Left forelimb (tissue), 1 donor: ENCODE results near the gene CDKL4.
"Not testable (repeated sequence)": the region's sequence is repeated elsewhere in the genome, so short reads cannot be mapped to it uniquely, and the experiment has no call there.

Experiments used
- DNase-seq: peaks from one replicate; pipeline ENCODE4 v3.0.0-alpha.2; 2018; ENCODE audit warnings: low spot score

The CDKL4 gene

DNA sequence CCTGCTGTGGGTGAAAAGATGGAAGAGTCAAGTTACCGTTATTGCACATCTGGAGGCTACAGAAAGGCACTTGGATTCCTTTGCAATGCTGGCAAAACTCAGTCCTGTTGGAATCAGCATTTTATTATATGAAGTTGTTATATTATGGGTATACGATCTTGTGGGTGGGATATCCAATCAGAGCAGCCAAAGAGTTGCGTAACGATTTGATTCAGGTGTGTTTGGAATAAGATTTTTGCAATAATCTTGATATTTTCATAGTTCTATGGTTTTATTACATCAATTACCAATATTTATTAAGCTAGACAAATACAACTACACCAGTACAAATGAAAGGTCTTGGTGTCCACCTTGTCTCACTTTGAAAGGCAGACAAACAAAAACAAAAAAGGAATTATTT, 65.0 kb downstream of the CDKL4 start:
- DNase-seq = no peak

DNA sequence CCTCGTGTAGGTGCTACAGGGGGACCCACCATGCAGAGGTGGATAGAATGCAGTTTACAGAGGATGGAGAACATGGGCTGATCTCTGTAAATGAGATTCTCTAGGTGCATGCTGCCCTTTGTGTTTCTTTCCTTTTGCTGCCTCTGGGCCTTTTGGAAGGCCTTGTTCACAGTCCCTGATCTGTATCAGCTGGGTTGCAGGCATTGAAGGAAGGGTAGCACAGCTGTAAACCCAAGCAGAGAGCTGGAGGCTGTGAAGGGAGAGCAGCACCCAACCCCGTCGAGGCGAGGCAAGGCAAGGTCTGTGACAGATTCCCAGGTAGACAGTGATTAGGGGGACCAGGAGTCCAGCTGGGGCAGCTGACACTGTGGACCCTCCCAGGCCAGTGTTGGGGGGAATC, 66.8 kb downstream of the CDKL4 start:
- no peak for DNase-seq

DNA sequence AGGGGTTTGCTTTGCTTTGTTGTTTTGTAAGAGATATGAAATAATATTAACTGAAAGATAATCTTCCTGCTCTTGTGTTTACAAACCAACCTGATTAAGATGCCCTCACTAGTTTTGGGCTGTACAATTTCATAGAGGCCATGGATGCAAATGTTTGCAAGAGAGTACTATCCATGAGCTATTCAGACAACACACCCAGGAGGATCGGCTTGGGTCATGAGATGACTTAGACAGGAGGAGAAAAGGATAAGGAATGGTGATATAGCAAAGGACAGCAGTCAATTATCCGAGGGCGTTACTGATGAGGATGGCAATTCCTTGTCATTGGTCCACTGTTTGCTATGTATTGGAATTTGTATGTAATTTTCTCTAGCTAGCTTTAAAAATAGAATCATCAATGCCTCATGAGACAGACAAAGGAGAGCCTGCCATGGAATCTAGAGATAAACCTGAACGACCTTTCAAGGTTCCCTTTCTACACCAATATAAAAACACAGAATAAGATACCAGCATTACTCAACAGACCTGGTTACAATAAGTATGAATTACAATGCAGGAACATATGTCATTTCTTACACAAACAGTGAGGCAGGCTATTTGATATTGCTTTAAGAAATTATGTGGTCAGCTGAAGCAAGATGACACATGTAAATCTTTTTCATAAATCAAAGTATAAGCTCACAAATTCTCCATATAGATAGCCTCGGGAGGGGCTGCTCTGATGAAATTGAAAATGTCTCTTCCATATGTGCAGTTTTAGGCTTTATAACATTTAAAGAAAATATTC, 68.6 kb downstream of the CDKL4 start:
- no peak for DNase-seq

DNA sequence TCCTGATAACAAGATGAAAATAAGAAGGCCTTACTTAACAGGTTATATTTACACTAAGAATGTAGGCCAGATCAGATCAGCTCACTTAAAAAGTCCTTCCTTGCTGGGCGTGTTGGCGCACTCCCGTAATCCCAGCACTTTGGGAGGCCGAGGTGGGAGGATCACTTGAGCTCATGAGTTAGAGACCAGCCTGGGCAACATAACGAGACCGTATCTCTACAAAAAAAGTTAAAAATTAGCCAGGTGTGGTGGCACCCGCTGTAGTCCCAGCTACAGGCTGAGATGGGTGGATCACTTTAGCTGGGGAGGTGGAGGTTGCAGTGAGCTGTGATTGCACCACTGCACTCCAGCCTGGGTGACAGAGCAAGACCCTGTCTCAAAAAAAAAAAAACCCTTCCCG, 69.7 kb downstream of the CDKL4 start:
- DNase-seq = no peak

DNA sequence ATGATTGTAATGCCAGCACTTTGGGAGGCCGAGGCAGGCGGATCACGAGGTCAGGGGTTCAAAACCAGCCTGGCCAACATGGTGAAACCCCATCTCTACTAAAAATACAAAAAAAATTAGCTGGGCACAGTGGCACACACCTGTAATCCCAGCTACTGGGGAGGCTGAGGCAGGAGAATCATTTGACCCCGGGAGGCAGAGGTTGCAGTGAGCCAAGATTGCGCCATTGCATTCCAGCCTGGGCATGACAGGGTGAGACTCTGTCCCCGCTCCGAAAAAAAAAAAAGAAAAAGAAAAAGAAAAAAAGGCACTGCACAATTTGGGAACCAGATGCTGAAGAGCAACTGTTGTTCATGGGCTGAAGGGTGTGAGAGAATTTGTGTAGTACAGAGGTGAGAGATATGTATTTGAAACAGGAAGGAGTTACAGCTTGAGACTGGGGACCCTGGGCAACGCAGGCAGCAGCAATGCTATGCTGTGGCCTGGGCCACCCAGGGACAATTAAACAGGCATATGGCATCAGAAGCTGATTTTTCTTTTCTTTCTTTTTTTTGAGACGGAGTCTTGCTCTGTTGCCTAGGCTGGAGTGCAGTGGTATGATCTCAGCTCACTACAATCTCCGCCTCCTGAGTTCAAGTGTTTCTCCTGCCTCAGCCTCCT, 71.6 kb downstream of the CDKL4 start:
- DNase-seq = not testable (repeated sequence)

DNA sequence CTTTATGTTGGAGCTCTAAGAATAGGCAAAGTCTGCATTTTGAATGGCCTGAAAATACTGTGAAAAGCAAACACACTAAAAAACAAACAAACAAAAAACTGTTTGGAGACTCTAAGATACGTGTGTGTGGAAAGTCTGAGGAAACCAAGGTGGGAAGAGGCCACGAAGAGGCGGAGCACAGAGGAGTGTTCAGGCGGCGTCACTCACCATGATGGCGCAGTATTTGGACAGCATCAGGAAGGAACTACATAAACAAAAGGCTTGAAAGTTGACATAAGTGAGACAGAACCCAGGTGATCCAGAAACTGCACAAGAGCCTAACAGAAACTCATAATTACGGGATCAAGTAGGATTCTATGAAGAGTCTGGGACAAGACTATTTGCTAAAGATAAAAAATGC, 72.1 kb downstream of the CDKL4 start:
- no peak for DNase-seq

DNA sequence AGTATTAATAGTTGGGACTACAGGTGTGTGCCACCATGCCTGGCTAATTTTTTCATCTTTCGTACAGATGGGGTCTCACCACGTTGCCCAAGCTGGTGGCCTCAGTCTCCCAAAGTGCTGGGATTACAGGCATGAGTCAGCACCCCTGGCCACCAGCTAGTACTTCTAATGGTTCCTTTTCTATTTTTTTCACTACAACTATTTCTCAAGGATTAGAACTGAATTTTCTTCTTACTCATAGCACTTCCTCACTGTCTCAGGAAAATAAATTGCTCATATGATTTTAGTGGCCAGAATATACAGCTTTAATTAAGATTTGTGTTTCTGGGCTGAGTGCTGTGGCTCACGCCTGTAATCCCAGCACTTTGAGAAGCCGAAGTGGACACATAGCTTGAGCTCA, 79.7 kb downstream of the CDKL4 start:
- no peak for DNase-seq

DNA sequence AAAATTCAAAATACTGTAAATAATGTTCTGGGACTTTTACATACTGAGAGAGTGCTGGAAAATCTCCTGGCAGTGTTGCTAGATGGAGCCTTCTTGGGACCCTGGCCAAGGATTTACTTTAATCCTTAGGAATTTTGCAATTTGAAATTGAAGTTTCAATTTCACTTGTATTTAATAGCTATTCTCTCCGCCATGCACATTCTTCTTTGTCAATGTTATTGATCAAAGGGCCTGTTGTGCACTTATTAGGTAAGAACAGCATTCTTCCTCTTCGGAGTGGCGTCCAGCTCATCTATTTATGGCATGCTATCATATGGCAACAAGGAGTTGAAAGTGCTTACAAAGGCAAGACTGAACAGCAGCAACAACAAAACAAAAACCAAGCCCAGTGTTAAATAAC, 82.8 kb downstream of the CDKL4 start:
- DNase-seq = no peak

DNA sequence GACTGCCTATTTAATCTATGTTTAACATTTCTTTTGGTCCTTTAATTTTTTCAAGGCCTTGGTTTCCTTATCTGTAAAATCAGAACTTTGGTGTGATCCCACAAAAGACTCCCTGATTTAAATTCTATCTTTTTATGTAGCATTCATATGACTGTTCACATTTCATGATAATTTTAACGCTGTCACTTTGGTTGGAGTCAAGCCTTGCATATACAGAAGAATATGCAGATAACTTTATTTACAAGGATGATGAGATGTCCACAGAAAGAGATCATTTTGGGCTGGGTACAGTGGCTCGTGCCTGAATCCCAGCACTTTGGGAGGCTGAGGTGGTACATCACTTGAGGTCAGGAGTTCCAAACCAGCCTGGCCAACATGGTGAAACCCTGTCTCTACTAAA, 84.5 kb downstream of the CDKL4 start:
- no peak for DNase-seq

DNA sequence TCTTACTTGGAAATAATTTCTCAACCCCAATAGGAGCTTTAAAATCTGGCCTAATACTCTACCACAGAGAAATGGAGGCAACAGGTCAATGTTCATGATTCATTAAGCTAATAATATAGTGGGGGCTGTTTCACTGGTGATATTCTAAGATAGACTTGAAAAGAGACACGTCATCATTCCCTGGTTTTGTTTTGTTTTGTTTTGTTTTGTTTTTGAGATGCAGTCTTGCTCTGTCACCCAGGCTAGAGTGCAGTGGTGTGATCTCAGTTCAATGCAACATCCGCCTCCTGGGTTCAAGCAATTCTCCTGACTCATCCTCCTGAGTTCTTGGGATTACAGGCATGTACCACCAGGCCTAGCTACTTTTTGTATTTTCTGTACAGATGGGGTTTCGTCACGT, 85.4 kb downstream of the CDKL4 start:
- no peak for DNase-seq

DNA sequence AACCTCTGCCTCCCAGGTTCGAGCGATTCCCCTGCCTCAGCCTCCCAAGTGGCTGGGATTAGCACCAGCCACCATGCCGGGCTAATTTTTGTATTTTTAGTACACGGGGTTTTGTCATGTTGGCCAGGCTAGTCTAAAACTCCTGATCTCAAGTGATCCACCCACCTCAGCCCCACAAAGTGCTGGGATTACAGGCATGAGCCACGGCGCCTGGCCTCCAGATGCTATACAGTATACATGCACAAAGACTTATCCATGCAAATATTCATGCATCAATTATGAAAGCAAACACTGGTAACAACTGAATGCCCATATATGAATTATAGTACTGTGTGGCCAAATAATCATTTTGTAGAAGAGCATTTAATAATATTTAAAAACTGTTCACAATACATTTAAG, 86.9 kb downstream of the CDKL4 start:
- DNase-seq = no peak

DNA sequence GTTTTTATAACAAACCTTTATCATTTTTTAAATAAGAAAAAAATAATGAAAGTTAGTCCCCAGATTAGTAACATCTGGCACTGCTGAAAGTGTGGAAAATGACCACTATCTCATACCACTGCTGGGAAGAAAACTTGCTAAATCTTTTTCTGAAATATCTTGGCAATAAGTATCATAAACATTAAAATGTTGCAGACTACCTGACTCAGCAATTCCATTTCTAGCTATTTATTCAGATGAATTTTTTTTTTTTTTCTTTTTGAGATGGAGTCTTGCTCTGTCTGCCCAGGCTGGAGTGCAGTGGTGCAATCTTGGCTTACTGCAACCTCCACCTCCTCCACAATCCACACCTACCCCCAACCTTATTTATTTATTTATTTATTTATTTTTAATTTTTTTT, 87.7 kb downstream of the CDKL4 start:
- no peak for DNase-seq

DNA sequence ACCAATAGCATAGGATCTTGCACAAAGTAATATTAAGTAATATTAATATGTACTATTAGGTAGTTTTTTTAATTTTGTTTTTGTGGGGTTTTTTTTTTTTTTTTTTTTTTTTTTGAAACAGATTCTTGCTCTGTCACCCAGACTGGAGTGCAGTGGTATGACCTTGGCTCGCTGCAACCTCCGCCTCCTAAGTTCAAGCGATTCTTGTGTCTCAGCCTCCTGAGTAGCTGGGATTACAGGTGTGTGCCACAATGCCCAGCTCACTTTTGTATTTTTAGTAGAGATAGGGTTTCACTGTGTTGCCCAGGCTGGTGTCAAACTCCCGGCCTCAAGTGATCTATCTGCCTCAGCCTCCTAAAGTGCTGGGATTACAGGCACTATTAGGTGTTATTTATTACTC, 88.2 kb downstream of the CDKL4 start:
- DNase-seq = not testable (repeated sequence)

DNA sequence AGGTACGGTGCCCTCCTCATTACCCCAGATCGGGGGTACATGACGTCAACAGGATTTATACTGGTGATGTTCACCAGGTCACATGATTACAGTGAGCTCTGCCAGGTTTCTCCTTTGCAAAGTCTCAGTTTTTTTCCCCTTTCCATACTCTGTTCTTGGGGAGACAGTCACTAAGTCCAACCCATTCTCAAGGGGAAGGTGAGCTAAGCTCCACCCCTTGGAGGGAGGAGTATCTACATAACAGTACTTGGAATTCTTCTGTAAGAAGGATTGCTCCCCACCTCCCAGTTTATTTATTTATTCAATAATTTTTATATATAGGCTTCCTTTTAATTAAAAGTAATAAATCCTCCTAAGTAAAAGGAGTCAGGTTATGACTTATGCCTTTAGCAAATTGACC, 88.8 kb downstream of the CDKL4 start:
- DNase-seq = no peak

DNA sequence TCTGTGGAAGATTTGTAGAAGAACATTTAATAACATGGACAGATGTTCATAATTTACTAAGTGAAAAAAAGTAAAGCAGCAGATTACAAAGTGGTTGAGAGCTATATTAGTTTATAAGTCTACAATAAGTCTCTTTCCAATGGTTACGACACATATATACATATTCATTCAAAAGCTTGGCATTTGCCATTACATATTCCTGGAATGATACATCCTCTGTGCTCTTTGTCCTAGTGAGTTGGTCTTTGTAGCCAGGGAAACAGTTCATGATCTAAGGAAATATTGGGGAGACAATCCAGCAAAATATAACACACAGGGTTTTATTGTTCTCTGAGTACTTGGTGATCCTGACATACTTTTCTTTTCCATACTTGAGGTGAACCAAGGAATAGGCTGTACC, 90.5 kb downstream of the CDKL4 start:
- DNase-seq = no peak

DNA sequence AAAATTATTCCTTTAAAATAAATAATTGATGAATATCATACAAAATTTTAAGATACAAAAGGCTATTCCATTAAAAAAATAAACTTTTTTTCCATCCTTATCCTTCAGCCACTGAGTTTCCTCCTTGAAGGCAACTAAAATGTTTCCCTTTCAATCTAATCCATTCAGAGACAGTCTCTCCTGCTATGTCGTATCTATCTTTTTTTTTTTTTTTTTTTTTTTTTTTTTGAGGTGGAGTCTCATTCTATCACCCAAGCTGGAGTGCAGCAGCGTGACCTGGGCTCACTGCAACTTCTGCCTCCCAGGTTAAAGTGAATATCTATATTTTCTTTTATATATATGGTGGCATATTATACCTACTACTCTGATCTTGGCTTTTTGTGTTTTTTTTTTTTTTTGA, 91.3 kb downstream of the CDKL4 start:
- DNase-seq = no peak

DNA sequence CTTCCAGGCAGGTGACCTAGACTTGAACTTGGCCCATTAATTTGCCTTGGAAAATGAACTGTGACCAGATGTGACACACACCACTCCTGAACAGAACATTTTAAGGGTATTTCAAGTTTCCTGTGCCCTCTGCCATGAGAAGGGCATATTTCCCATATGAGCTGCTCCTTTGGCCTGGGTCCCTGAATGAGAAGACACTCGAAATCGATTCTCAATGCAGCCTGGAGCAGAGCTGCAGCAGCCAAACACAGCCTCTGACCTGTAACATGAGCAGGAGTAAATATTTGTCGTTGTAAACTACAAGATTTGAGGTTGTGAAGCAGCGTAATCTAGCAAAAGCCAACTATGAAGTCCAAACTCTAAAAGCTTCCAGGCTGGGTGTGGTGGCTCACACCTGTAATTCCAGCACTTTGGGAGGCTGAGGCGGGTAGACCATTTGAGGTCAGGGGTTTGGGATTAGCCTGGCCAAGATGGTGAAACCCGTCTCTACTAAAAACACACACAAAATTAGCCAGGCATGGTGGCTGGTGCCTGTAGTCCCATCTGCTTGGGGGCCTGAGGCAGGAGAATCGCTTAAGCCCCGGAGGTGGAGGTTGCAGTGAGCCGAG, 92.8 kb downstream of the CDKL4 start:
- no peak for DNase-seq

DNA sequence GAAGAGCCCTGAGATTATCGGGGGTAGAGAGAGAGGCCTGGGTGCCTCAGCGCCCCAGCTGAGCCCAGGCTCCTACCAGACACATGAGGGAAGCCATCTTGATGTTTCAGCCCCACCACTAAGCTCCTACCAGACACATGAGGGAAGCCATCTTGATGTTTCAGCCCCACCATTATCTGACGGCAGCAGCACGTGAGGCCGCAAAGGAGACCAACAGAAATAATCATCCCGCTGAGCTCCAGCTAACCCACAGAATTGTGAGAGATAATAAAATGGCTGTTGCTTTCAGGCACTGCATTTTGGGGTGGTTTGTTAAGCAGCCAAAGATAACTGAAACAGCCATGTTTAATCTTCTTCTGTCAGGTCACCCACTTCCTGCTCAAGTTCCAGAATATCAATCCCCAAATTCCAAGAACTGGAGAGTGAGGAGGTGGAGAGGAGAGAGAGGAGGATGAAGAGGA, 93.6 kb downstream of the CDKL4 start:
- DNase-seq = no peak

DNA sequence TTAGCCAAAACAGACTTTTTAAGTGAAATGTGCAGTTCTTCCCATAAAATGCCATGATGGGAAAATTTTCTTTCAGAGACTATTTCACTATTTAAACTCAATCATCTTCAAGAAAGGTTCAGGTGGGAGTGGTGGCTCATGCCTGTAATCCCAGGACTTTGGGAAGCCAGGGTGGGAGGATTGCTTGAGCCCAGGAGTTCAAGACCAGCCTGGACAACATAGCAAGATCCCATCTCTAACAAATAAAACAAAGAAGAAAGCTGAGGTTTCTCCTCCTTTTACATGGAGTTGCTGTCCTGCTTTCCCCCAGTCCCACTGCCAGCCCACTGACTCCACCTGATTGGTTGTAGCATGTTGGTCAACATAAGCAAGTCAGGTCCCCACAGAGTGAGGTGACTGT, 97.1 kb downstream of the CDKL4 start:
- no peak for DNase-seq

DNA sequence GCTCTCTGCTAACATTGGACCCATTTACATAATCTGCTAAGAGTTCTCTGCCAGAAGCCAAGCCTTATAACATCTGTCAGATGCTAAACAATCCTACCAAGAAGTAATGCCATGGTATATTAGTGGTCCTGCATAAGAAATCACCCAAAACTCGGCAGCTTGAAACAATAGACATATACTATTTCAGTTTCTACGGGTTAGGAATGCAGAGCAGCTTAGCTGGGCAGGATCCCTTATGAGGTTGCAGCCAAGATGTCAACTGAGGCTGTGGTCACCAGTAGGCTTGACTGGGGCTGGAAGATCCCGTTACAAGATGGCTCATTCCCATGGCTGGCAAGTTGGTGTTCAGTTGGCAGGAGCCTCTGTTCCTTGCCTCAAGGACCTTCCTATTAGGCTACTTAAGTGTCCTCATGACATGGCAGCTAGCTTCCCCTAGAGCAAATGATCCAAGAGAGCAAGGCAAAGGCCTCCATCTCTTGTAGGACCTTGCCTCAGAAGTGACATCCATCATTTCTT, 97.8 kb downstream of the CDKL4 start:
- no peak for DNase-seq

DNA sequence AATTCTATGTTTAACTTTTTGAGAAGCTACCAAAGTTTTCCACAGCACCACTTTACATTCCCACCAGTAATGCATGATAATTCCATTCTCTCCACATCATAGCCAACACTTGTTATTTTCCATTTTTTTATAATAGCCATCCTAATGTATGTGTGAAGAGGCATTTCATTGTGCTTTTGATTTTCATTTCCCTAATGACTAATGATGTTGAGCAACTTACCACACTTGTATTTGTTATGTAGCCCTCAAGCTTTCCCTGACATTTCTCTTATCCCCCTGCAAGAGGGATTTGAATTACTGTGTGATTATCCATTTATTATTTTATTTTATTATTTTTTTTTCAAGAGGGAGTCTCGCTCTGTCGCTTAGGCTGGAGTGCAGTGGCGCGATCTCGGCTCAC, 99.4 kb downstream of the CDKL4 start:
- DNase-seq = no peak

DNA sequence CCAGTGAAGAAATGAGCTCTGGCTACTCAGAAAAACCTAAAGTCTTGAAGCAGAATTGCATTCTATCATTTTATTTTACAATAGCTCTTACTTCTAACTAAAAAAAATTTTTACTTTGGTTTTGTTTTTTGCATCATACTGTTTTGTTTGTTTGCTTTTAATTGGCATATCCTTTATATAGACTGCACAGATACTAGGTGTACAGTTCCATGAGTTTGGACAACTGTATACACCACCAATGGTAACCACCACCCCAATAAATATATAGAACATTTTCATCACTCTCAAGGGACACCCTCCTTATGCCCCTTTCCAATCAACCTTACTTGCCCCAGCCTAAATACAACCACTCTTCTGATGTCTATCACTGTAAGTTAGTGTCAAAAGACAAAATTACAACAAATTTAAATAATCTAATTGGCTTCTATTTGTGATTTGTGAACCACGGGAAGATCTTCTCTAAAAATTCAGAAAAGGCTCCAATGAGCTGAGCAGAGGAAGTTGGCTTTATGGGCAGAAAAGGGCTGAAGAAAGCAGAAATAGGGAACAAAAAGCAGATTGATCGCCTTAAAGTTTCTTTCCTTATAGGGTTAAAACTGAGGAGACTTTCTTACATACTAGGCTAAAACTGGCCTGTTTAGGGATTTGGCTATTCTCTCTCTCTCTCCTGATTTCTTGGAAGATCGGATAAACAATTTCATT, 100.7 kb downstream of the CDKL4 start:
- DNase-seq = no peak
